Endodermal cell (in vitro differentiated cells): Measurements from ENCODE around the gene IFI6. TPM values are rescaled to one million over a fixed set of nuclear protein-coding genes. Genes with fewer than 3 reads are reported as not detected.
A peak's percentile ranks its signal among the peaks of the same experiment; 100 is the strongest.
"Not testable (repeated sequence)": the region's sequence is repeated elsewhere in the genome, so short reads cannot be mapped to it uniquely, and the experiment has no call there.

Experiments
- DNase-seq: peaks from one replicate; pipeline ENCODE4 v3.0.0-alpha.2; 2017
- H3K27ac ChIP-seq: 2 replicates; pipeline ENCODE4 v1.5.1; 2013; ENCODE audit warnings: mild to moderate bottlenecking, low read depth, low read length, moderate library complexity
- H3K27me3 ChIP-seq: 2 replicates; pipeline ENCODE4 v1.6.1; 2013; ENCODE audit warnings: mild to moderate bottlenecking, low read length, moderate library complexity; ENCODE audit not compliant: insufficient read depth, control insufficient read depth, poor library complexity, severe bottlenecking
- H3K36me3 ChIP-seq: 2 replicates; pipeline ENCODE4 v1.7.0; 2013; ENCODE audit warnings: mild to moderate bottlenecking, low read length, moderate library complexity; ENCODE audit not compliant: control insufficient read depth, insufficient read depth
- H3K4me1 ChIP-seq: one replicate; pipeline ENCODE4 v1.7.0; 2013; ENCODE audit warnings: low read length; ENCODE audit not compliant: control insufficient read depth, insufficient read depth
- H3K4me3 ChIP-seq: 2 replicates; pipeline ENCODE4 v1.5.1; 2013; ENCODE audit warnings: mild to moderate bottlenecking, low read length, moderate library complexity
- H3K9ac ChIP-seq: 2 replicates; pipeline ENCODE4 v1.6.1; 2013; ENCODE audit warnings: mild to moderate bottlenecking, low read length, moderate library complexity; ENCODE audit not compliant: poor library complexity, severe bottlenecking; ENCODE audit errors: extremely low read depth
- H3K9me3 ChIP-seq: 2 replicates; pipeline ENCODE4 v1.6.1; 2013; ENCODE audit warnings: mild to moderate bottlenecking, low read length, moderate library complexity; ENCODE audit not compliant: control insufficient read depth
- H3K27ac Mint-ChIP-seq: 2 replicates; pipeline ENCODE4 v1.8.0; 2020; ENCODE audit warnings: mixed read lengths
- H3K27me3 Mint-ChIP-seq: 2 replicates; pipeline ENCODE4 v1.8.0; 2021; ENCODE audit warnings: mild to moderate bottlenecking, mixed read lengths; ENCODE audit not compliant: insufficient read depth
- H3K36me3 Mint-ChIP-seq: 2 replicates; pipeline ENCODE4 v1.8.0; 2020; ENCODE audit warnings: low read depth, mixed read lengths
- H3K4me1 Mint-ChIP-seq: 2 replicates; pipeline ENCODE4 v1.8.0; 2020; ENCODE audit warnings: mixed read lengths
- H3K4me3 Mint-ChIP-seq: 2 replicates; pipeline ENCODE4 v1.8.0; 2020; ENCODE audit warnings: mild to moderate bottlenecking, moderate library complexity, mixed read lengths
- H3K9me3 Mint-ChIP-seq: 2 replicates; pipeline ENCODE4 v1.8.0; 2020; ENCODE audit warnings: mild to moderate bottlenecking, mixed read lengths
- CTCF ChIP-seq: fragments of 200-600 bp; sonication (generic); conservative IDR thresholded peaks from 2 replicates; pipeline ENCODE4 v1.5.0; 2021; ENCODE audit warnings: antibody characterized with exemption, mild to moderate bottlenecking
- WGBS, 2 experiments: methylation state at CpG; one replicate each; pipeline versions ENCODE4 v1.1.5 to v1.1.7; 2013; ENCODE audit warnings: missing lambda C conversion rate in 2 of 2, mixed read lengths in 1 of 2; ENCODE audit not compliant: insufficient coverage in 1 of 2, insufficient read length in 1 of 2; 5-methylcytosine and 5-hydroxymethylcytosine counted together
- total RNA-seq, 2 donors: library from RNA; stranded (reverse); fragmentation: NEBNext Ultra II Directional in 1 of 2; extraction: Animal tissue kit (Norgen Biotek cat#: 25700) in 1 of 2; gene quantifications; 2 replicates in 1 of 2; 3 replicates in 1 of 2; pipeline ENCODE4 v1.2.1, GENCODE V29; 2021

The IFI6 gene
- total RNA-seq, 2 donors from 2014 or later, result 0.71 to 1.1 TPM

GRCh38 chr1:27643600-27644368, 28.2 kb downstream of the IFI6 start:
- WGBS, 2 experiments, result 50 to 52% methylated on average over 12 to 13 of the region's 13 CpGs
- Histone ChIP-seq H3K9ac (no peak overlapping the region), H3K4me1 (no peaks in the 10 kb centered on the region), H3K27me3 (no peaks in the 10 kb centered on the region), H3K36me3 (no peaks in the 10 kb centered on the region), H3K4me3 (no peak overlapping the region), H3K27ac (no peak overlapping the region), H3K9me3 (no peaks in the 10 kb centered on the region)
- peak; percentile 90 for TF ChIP-seq CTCF
- peak; percentile 93 for DNase-seq
- no peaks in the 10 kb centered on the region for H3K36me3 Mint-ChIP-seq
- H3K27me3 Mint-ChIP-seq, result no peaks in the 10 kb centered on the region
- no peak overlapping the region for H3K4me3 Mint-ChIP-seq
- H3K9me3 Mint-ChIP-seq, result no peaks in the 10 kb centered on the region
- H3K27ac Mint-ChIP-seq, result no peak overlapping the region
- H3K4me1 Mint-ChIP-seq, result peaks cover 4% of the 10 kb centered on the region

GRCh38 chr1:27640514-27640913, 31.5 kb downstream of the IFI6 start:
- DNase-seq, H3K27ac ChIP-seq, H3K9me3 Mint-ChIP-seq, H3K4me1 Mint-ChIP-seq, H3K4me3 Mint-ChIP-seq, H3K36me3 Mint-ChIP-seq, H3K36me3 ChIP-seq, H3K9me3 ChIP-seq, H3K27me3 ChIP-seq, H3K4me3 ChIP-seq, H3K9ac ChIP-seq, H3K4me1 ChIP-seq, H3K27ac Mint-ChIP-seq, H3K27me3 Mint-ChIP-seq: not testable (repeated sequence)
- 92 to 95% methylated on average over 5 to 9 of the region's 9 CpGs for WGBS, 2 experiments

- DNase-seq, result no peak
- H3K4me3 Mint-ChIP-seq, result no peak overlapping the region
- Histone ChIP-seq H3K9me3 (no peaks in the 10 kb centered on the region), H3K4me1 (no peaks in the 10 kb centered on the region), H3K36me3 (no peaks in the 10 kb centered on the region), H3K9ac (no peak overlapping the region), H3K27ac (no peak overlapping the region), H3K4me3 (no peak overlapping the region), H3K27me3 (peaks cover 11% of the 10 kb centered on the region)
- no peaks in the 10 kb centered on the region for H3K9me3 Mint-ChIP-seq
- H3K4me1 Mint-ChIP-seq, result peaks cover 4% of the 10 kb centered on the region
- 100% methylated on average over 2 of the region's 2 CpGs; no CpG with 5 or more reads in 1 of the 2 experiments for WGBS, 2 experiments
- no peak overlapping the region for H3K27ac Mint-ChIP-seq
- peaks cover 20% of the 10 kb centered on the region for H3K27me3 Mint-ChIP-seq
- H3K36me3 Mint-ChIP-seq, result no peaks in the 10 kb centered on the region
- no peak for TF ChIP-seq CTCF
These were observed 33.2 kb downstream of the IFI6 start for GRCh38 chr1:27638805-27639204.
